IMR-90 (cell line): ENCODE results near the gene CFAP119. TPM values are rescaled to one million over a fixed set of nuclear protein-coding genes. Genes with fewer than 3 reads are reported as not detected.
A peak's percentile ranks its signal among the peaks of the same experiment; 100 is the strongest.

ENCODE experiments used
- ATAC-seq: fragments of 200-7000 bp; cut with Tn5 transposase; 2 replicates; pipeline ENCODE4 v1.9.1; 2020; ENCODE audit warnings: low read depth, mild to moderate bottlenecking, moderate library complexity
- BruUV-seq: library from RNA; stranded (reverse); fragments of 400-500 nt; replicated peaks from 2 replicates; lab custom pipeline; 2021; lab: Mats Ljungman, UMichigan
- CTCF ChIA-PET: fragments of 300-600 bp; formaldehyde crosslinking; extraction: SDS; loops from one replicate; lab custom pipeline; 2021; ENCODE audit warnings: antibody characterized with exemption; lab: Yijun Ruan, JAX
- POLR2A ChIA-PET: fragments of 300-600 bp; sonication (Branson Sonifier 250); formaldehyde crosslinking; loops from one replicate; lab custom pipeline; 2022; ENCODE audit warnings: antibody characterized with exemption; ENCODE audit not compliant: unreplicated experiment; lab: Charles Lee
- DNase-seq: peaks from one replicate; pipeline ENCODE4 v3.0.0; 2013
- H2AFZ ChIP-seq: replicated peaks from 2 replicates; pipeline ENCODE3; 2013; ENCODE audit warnings: low read length, mild to moderate bottlenecking; ENCODE audit not compliant: poor library complexity
- H2AK5ac ChIP-seq: 2 replicates; pipeline ENCODE4 v1.6.1; 2013; ENCODE audit warnings: low read depth, low read length, inconsistent platforms
- H2AK9ac ChIP-seq: replicated peaks from 2 replicates; pipeline ENCODE3; 2013; ENCODE audit warnings: mild to moderate bottlenecking, low read depth, low read length, moderate library complexity; ENCODE audit not compliant: poor library complexity
- H2BK120ac ChIP-seq: 2 replicates; pipeline ENCODE4 v1.6.1; 2013; ENCODE audit warnings: low read depth, low read length, inconsistent platforms
- H2BK15ac ChIP-seq: 3 replicates; pipeline ENCODE4 v1.6.1; 2013; ENCODE audit warnings: low read depth, low read length, inconsistent platforms
- H2BK20ac ChIP-seq: 2 replicates; pipeline ENCODE4 v1.6.1; 2013; ENCODE audit warnings: low read depth, mild to moderate bottlenecking, inconsistent platforms, low read length, moderate library complexity
- H2BK5ac ChIP-seq: 2 replicates; pipeline ENCODE4 v1.6.1; 2013; ENCODE audit warnings: mild to moderate bottlenecking, low read depth, low read length, inconsistent platforms; ENCODE audit not compliant: poor library complexity, severe bottlenecking
- H3K14ac ChIP-seq: replicated peaks from 2 replicates; pipeline ENCODE4 v1.6.1; 2013; ENCODE audit warnings: low read depth, low read length, inconsistent platforms
- H3K18ac ChIP-seq: 2 replicates; pipeline ENCODE4 v1.6.1; 2013; ENCODE audit warnings: low read depth, low read length, control low read depth
- H3K23ac ChIP-seq: 2 replicates; pipeline ENCODE4 v1.6.1; 2013; ENCODE audit warnings: low read depth, low read length, inconsistent platforms
- H3K27ac ChIP-seq: 2 replicates; pipeline ENCODE4 v1.5.1; 2013; ENCODE audit warnings: mild to moderate bottlenecking, control low read depth, low read length; ENCODE audit not compliant: insufficient read depth
- H3K27me3 ChIP-seq: 2 replicates; pipeline ENCODE4 v1.6.1; 2013; ENCODE audit warnings: low read length; ENCODE audit not compliant: control insufficient read depth, insufficient read depth
- H3K36me3 ChIP-seq: 2 replicates; pipeline ENCODE4 v1.6.1; 2013; ENCODE audit warnings: low read length, mixed read lengths; ENCODE audit not compliant: control insufficient read depth, insufficient read depth
- H3K4ac ChIP-seq: 2 replicates; pipeline ENCODE4 v1.6.1; 2013; ENCODE audit warnings: low read depth, low read length, inconsistent platforms
- H3K4me1 ChIP-seq: 2 replicates; pipeline ENCODE4 v1.6.1; 2013; ENCODE audit warnings: low read length, mixed read lengths; ENCODE audit not compliant: control insufficient read depth, insufficient read depth
- H3K4me2 ChIP-seq: 2 replicates; pipeline ENCODE4 v1.6.1; 2013; ENCODE audit warnings: low read depth, mild to moderate bottlenecking, control low read depth, low read length, moderate library complexity
- H3K4me3 ChIP-seq: 2 replicates; pipeline ENCODE4 v1.5.1; 2013; ENCODE audit warnings: low read depth, mild to moderate bottlenecking, control low read depth, low read length, moderate library complexity; ENCODE audit not compliant: insufficient read depth
- H3K56ac ChIP-seq: 2 replicates; pipeline ENCODE4 v1.6.1; 2013; ENCODE audit warnings: low read length, inconsistent platforms; ENCODE audit not compliant: insufficient read depth; ENCODE audit errors: extremely low read depth
- H3K79me1 ChIP-seq, 2 experiments: 2 replicates each; pipeline ENCODE4 v1.6.1; 2013; ENCODE audit warnings: low read length in 2 of 2, inconsistent platforms in 1 of 2, low read depth in 1 of 2
- H3K9ac ChIP-seq: 2 replicates; pipeline ENCODE4 v1.6.1; 2013; ENCODE audit warnings: low read depth, low read length, control low read depth
- H3K9me1 ChIP-seq: 2 replicates; pipeline ENCODE4 v1.6.1; 2013; ENCODE audit warnings: low read length, inconsistent platforms; ENCODE audit not compliant: insufficient read depth
- H3K9me3 ChIP-seq: 2 replicates; pipeline ENCODE4 v1.6.1; 2013; ENCODE audit warnings: low read length; ENCODE audit not compliant: control insufficient read depth, insufficient read depth
- H4K20me1 ChIP-seq: 2 replicates; pipeline ENCODE4 v1.6.1; 2013; ENCODE audit warnings: low read length, inconsistent platforms; ENCODE audit not compliant: insufficient read depth
- H4K5ac ChIP-seq: 2 replicates; pipeline ENCODE4 v1.6.1; 2013; ENCODE audit warnings: mild to moderate bottlenecking, low read depth, low read length, control low read depth
- H4K8ac ChIP-seq, 2 experiments: 2 replicates each; pipeline ENCODE4 v1.6.1; 2013; ENCODE audit warnings: low read depth in 2 of 2, low read length in 2 of 2, control low read depth in 1 of 2, inconsistent platforms in 1 of 2
- H4K91ac ChIP-seq: 2 replicates; pipeline ENCODE4 v1.6.1; 2013; ENCODE audit warnings: low read depth, low read length, inconsistent platforms; ENCODE audit not compliant: insufficient read depth
- MAZ ChIP-seq: IDR thresholded peaks from 2 replicates; pipeline ENCODE4 v1.6.1; 2012; ENCODE audit warnings: low read depth, mild to moderate bottlenecking, low read length, improper control_type of control experiment, moderate library complexity, borderline replicate concordance
- SMC3 ChIP-seq: fragments of 150-350 bp; IDR thresholded peaks from 2 replicates; pipeline ENCODE4 v1.6.1; 2016; ENCODE audit warnings: low read depth, mild to moderate bottlenecking, antibody characterized with exemption, low read length, moderate library complexity
- WGBS, 2 experiments: methylation state at CpG; one replicate each; pipeline versions ENCODE4 v1.1.5 to v1.1.7; 2013; ENCODE audit warnings: missing lambda C conversion rate in 2 of 2; ENCODE audit not compliant: insufficient read length in 1 of 2; ENCODE audit errors: extremely low coverage in 2 of 2; 5-methylcytosine and 5-hydroxymethylcytosine counted together
- dilution Hi-C: fragments of 300-500 bp; cut with HindIII; formaldehyde crosslinking; loops from one replicate; pipeline ENCODE4 v1.14.3; 2018; ENCODE audit warnings: low sequenced_read_pairs; ENCODE audit not compliant: unreplicated experiment
- in situ Hi-C: fragments of 300-500 bp; cut with MboI; formaldehyde crosslinking; loops from 3 replicates; pipeline ENCODE4 v1.14.3; 2019; ENCODE audit warnings: low sequenced_read_pairs, inconsistent platforms, mixed read lengths
- intact Hi-C: fragments of 100-400 bp; cut with micrococcal nuclease; formaldehyde crosslinking; loops from 2 replicates; pipeline ENCODE4 v1.10.0; 2022
- polyA plus RNA-seq, 3 experiments: library from polyadenylated mRNA; depleted of rRNA; stranded (reverse); fragments of >200 nt; gene quantifications; 2 replicates each; pipeline ENCODE4 v1.2.3, GENCODE V29; 2012; ENCODE audit warnings: low replicate concordance in 1 of 3
- total RNA-seq: library from RNA; depleted of rRNA; stranded (reverse); fragments of >200 nt; gene quantifications from 2 replicates; pipeline ENCODE4 v1.2.3, GENCODE V29; 2012

The CFAP119 gene
- total and polyA plus RNA-seq, 2 of the 4 experiments (the other 2 are of a cell fraction) = 0.90 to 7.6 TPM

DNA sequence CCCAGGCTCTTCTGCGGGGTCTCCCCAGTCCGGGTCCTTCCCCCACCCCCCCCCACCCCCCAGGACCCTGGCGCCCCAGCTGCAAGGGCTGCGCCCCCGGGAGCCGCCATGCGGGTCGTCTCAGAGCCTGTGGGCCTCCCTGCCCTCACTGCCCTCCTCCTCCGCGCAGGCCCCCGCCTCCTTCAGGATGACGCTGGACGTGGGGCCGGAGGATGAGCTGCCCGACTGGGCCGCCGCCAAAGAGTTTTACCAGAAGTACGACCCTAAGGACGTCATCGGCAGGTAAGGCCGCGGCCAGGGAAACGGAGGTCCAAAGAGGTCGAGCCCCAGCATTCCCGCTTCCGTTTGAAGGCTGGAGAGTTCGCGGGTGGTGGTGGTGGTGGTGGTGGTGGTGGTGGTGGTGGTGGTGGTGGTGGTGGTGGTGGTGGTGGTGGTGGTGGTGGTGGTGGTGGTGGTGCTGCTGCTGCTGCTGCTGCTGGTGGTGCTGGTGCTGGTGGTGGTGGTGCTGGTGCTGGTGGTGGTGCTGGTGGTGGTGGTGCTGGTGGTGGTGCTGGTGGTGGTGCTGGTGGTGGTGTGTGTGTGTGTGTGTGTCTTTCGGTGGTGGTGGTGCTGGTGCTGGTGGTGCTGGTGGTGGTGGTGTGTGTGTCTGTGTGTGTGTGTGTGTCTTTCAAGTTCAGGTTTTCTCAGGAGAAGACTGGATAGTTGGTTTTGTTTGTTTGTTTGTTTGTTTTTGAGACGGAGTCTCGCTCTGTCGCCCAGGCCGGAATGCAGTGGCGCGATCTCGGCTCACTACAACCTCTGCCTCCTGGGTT is 13.0 kb downstream of the CFAP119 start:
- H2AFZ ChIP-seq = peak overlapping the region; percentile 87
- ChIA-PET POLR2A (no interaction called here), CTCF (no interaction called here)
- DNase-seq (peak; percentile 52), ATAC-seq (peak; percentile 71)
- peaks cover 25% of the 10 kb centered on the region for H3K36me3 ChIP-seq
- BruUV-seq = no TSS peak
- peak overlapping the region; percentile 90 for H2AK9ac ChIP-seq
- no peak overlapping the region for H3K18ac ChIP-seq
- intact Hi-C loops = loop anchor here (1.0 kb wide), 2 partner anchors 26 to 172 kb away; no protein-coding TSS in a partner anchor
- H3K9me3 ChIP-seq = no peaks in the 10 kb centered on the region
- peaks cover 22 to 33% of the 10 kb centered on the region in 2 experiments for H3K79me1 ChIP-seq
- peak overlapping the region; percentile 89 for H3K27ac ChIP-seq
- H3K4me2 ChIP-seq = peak overlapping the region; percentile 89
- peak overlapping the region; percentile 81 for H3K4me3 ChIP-seq
- dilution Hi-C loops = no loop called here
- 0% methylated on average over 3 of the region's 36 CpGs; no CpG with 5 or more reads in 1 of the 2 experiments for WGBS, 2 experiments
- H3K9me1 ChIP-seq = peaks cover 12% of the 10 kb centered on the region; the same call in 1 of the 2 replicates
- H3K23ac ChIP-seq = 0 out of 2 replicates have a peak overlapping the region, but pooled peaks have one; percentile 42
- no peaks in the 10 kb centered on the region for H3K4me1 ChIP-seq
- H2BK15ac ChIP-seq = no peak overlapping the region
- peak overlapping the region in 1 of 2 experiments; percentile 58; a peak in 1 of 4 replicates for H4K8ac ChIP-seq
- peak overlapping the region; percentile 63 for H2BK5ac ChIP-seq
- H4K91ac ChIP-seq = no peak overlapping the region
- no peak overlapping the region for H4K5ac ChIP-seq
- peak overlapping the region; percentile 67; the same call in 1 of the 2 replicates for H2AK5ac ChIP-seq
- no peak overlapping the region for H2BK120ac ChIP-seq
- no peak overlapping the region for H3K56ac ChIP-seq
- H3K14ac ChIP-seq = no peak overlapping the region
- no peaks in the 10 kb centered on the region; the same call in 1 of the 2 replicates for H4K20me1 ChIP-seq
- in situ Hi-C loops = no loop called here
- peak overlapping the region; percentile 91 for H3K9ac ChIP-seq
- TF ChIP-seq SMC3 (no peak), MAZ (peak; percentile 72; the same call in 1 of the 2 replicates)
- no peak overlapping the region for H3K4ac ChIP-seq
- H2BK20ac ChIP-seq = no peak overlapping the region
- no peaks in the 10 kb centered on the region for H3K27me3 ChIP-seq
